Tibial nerve (tissue), 4 donors: ENCODE results near the gene ELF3.

Source experiments
- EP300 ChIP-seq, 2 donors: sonication (generic); formaldehyde crosslinking; IDR thresholded peaks; one replicate each; pipeline ENCODE4 v1.6.1; 2017; ENCODE audit warnings: antibody characterized with exemption in 2 of 2, mild to moderate bottlenecking in 1 of 2
- POLR2A ChIP-seq, 2 donors: fragments of 450-650 bp; IDR thresholded peaks; one replicate each; pipeline ENCODE4 v1.6.1; 2017; ENCODE audit warnings: antibody characterized with exemption in 2 of 2, mild to moderate bottlenecking in 2 of 2, moderate library complexity in 2 of 2
- TF ChIP-seq, protein P1 (sequence below), 5 experiments: fragments of 200-600 bp in 3 of 5; fragments of 450-650 bp in 2 of 5; sonication (generic) in 3 of 5; IDR thresholded peaks; one replicate each; pipeline ENCODE4 v1.5.1; 2016 to 2019; ENCODE audit warnings: antibody characterized with exemption in 5 of 5, mild to moderate bottlenecking in 3 of 5, moderate library complexity in 2 of 5

DNA sequence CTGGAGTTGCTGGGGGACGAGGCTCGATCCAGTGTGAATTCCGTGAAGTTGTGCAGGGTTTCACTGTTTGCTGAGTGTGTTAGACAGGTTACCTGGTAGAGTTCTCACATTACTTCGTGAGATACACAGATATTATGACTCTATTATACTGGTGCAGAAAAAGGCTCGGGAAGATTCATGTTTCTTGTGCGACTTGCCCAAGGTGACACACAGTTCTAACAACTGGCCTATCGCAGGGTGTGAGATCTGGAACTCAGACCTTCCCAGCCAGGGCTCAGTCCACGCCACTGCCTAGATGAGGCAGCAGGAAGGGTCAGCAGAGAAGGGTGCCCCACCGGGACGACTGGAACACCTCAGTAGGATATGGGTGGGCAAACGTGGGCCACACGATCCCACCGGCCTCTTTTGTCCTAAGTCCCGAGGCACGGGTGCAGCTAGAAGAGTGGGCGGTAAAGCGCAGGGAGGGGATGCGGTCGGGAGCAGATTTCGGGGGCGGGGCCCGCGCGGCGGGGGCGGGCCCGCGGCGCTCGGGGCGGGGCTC, 28.2 kb upstream of the ELF3 start:
- TF ChIP-seq, protein P1, sequence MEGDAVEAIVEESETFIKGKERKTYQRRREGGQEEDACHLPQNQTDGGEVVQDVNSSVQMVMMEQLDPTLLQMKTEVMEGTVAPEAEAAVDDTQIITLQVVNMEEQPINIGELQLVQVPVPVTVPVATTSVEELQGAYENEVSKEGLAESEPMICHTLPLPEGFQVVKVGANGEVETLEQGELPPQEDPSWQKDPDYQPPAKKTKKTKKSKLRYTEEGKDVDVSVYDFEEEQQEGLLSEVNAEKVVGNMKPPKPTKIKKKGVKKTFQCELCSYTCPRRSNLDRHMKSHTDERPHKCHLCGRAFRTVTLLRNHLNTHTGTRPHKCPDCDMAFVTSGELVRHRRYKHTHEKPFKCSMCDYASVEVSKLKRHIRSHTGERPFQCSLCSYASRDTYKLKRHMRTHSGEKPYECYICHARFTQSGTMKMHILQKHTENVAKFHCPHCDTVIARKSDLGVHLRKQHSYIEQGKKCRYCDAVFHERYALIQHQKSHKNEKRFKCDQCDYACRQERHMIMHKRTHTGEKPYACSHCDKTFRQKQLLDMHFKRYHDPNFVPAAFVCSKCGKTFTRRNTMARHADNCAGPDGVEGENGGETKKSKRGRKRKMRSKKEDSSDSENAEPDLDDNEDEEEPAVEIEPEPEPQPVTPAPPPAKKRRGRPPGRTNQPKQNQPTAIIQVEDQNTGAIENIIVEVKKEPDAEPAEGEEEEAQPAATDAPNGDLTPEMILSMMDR (IDR thresholded peaks at IDR 0.05) = no peak
- TF ChIP-seq EP300 (IDR thresholded peaks at IDR 0.05) (no peak), POLR2A (IDR thresholded peaks at IDR 0.05) (no peak)
